Caco-2 (cell line): Measurements from ENCODE around the gene DLG3. TPM values are rescaled to one million over a fixed set of nuclear protein-coding genes. Genes with fewer than 3 reads are reported as not detected.
A peak's percentile ranks its signal among the peaks of the same experiment; 100 is the strongest.

Source experiments
- BruUV-seq: library from RNA; stranded (reverse); fragments of 400-500 nt; replicated peaks from 2 replicates; lab custom pipeline; 2021; lab: Mats Ljungman, UMichigan
- CTCF ChIA-PET: fragments of 300-600 bp; sonication (Branson Sonifier 250); formaldehyde crosslinking; loops from one replicate; lab custom pipeline; 2022; ENCODE audit warnings: antibody characterized with exemption; lab: Charles Lee
- POLR2A ChIA-PET: fragments of 300-600 bp; sonication (Branson Sonifier 250); formaldehyde crosslinking; loops from one replicate; lab custom pipeline; 2022; ENCODE audit warnings: antibody characterized with exemption; lab: Charles Lee
- DNase-seq, 2 experiments: peaks; one replicate each; pipeline versions ENCODE4 v3.0.0 to v3.0.0-alpha.2; 2020 to 2022
- H3K27me3 ChIP-seq: replicated peaks from 2 replicates; pipeline ENCODE4 v1.6.0; 2011; ENCODE audit warnings: low read length; ENCODE audit not compliant: control insufficient read depth, insufficient read depth
- H3K36me3 ChIP-seq: 2 replicates; pipeline ENCODE4 v1.5.1; 2011; ENCODE audit warnings: low read length; ENCODE audit not compliant: control insufficient read depth, insufficient read depth
- H3K4me1 ChIP-seq: fragments of 250-450 bp; sonication (Bioruptor Pico); 2 replicates; pipeline ENCODE4 v1.5.1; 2020; ENCODE audit warnings: mild to moderate bottlenecking
- H3K4me3 ChIP-seq: 2 replicates; pipeline ENCODE4 v1.5.1; 2011; ENCODE audit warnings: low read depth, mild to moderate bottlenecking, control low read depth, low read length
- H3K9me3 ChIP-seq: fragments of 250-450 bp; sonication (Bioruptor Pico); 2 replicates; pipeline ENCODE4 v1.5.1; 2020; ENCODE audit warnings: mild to moderate bottlenecking, moderate library complexity
- H3K27ac Mint-ChIP-seq: one replicate; pipeline ENCODE4 v1.8.0; 2022; ENCODE audit warnings: mixed read lengths; ENCODE audit not compliant: unreplicated experiment
- H3K27me3 Mint-ChIP-seq: one replicate; pipeline ENCODE4 v1.8.0; 2022; ENCODE audit warnings: mixed read lengths; ENCODE audit not compliant: insufficient read depth, unreplicated experiment
- H3K36me3 Mint-ChIP-seq: one replicate; pipeline ENCODE4 v1.8.0; 2022; ENCODE audit warnings: mild to moderate bottlenecking, mixed read lengths; ENCODE audit not compliant: insufficient read depth, unreplicated experiment
- H3K4me1 Mint-ChIP-seq: one replicate; pipeline ENCODE4 v1.8.0; 2022; ENCODE audit warnings: low read depth, mixed read lengths; ENCODE audit not compliant: unreplicated experiment
- H3K4me3 Mint-ChIP-seq: one replicate; pipeline ENCODE4 v1.8.0; 2022; ENCODE audit warnings: mild to moderate bottlenecking, moderate library complexity, mixed read lengths; ENCODE audit not compliant: unreplicated experiment
- H3K9me3 Mint-ChIP-seq: one replicate; pipeline ENCODE4 v1.8.0; 2022; ENCODE audit warnings: mixed read lengths; ENCODE audit not compliant: unreplicated experiment
- CTCF ChIP-seq, 2 experiments: fragments of 200-600 bp in 1 of 2; IDR thresholded peaks; 1 replicate in 1 of 2; 2 replicates in 1 of 2; pipeline versions ENCODE4 v1.5.1 to v1.8.0; 2011 to 2022; ENCODE audit warnings: antibody characterized with exemption in 1 of 2, control low read depth in 1 of 2, inconsistent platforms in 1 of 2, low read depth in 1 of 2, low read length in 1 of 2, mild to moderate bottlenecking in 1 of 2, moderate library complexity in 1 of 2; ENCODE audit not compliant: insufficient read depth in 1 of 2, severe bottlenecking in 1 of 2, unreplicated experiment in 1 of 2
- intact Hi-C: fragments of 100-400 bp; cut with micrococcal nuclease; formaldehyde crosslinking; loops from one replicate; pipeline ENCODE4 v1.10.0; 2022; ENCODE audit not compliant: unreplicated experiment
- total RNA-seq: library from RNA; stranded (reverse); gene quantifications from 2 replicates; pipeline ENCODE4 v1.2.3, GENCODE V29; 2022

DLG3 gene
- total RNA-seq, 1 experiment from 2014 or later: 58.5 TPM

GRCh38 chrX:70454441-70455365 lies 10.1 kb downstream of the DLG3 start:
- H3K27ac Mint-ChIP-seq: peak overlapping the region; percentile 94

DNA sequence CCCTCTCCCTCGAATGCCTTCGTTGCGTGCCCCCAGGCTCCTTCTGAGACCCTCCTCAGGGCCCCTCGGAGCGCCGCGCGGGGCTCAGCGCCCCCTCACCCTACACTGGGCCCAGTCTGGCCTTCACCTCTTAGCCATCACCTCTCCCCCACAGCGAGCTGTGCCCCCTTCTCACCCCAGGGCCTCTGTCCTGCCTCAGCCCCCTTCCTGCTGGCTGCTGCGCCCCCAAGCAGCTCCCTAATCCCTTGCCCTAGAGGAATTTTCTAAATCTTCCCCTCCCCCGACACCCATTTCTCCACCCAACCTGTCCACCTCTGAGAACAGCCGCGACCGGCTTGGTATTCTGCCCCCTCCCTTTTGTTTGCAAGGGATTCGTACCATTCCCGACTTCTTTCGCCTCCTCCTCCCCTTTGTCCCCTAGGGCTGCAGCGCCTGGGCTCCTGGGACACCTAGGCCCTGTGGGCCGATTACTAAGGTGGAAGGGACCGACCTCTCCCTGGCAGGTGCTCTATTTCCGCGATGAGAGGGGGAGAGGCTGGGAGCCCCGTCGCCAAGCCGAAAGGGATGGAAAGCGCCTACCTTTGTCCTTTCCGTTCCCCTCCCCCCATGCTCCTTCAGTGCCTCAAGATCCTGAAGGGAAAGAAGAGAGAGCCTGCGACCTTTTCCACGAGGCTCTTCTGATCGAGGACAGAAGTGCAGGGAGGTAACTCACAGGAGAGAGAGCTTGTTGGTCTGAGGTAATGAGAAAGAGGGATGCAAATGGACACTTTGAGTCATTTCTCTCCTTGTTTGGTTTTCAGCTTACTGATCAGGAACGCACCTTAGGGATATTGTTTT lies 10.9 kb downstream of the DLG3 start:
- POLR2A ChIA-PET: interaction anchor here (0.7 kb wide), 1 partner anchor 106 kb away, joined by 4 read pairs; no protein-coding TSS in a partner anchor
- peak overlapping the region; percentile 94 for H3K27ac Mint-ChIP-seq

More at GRCh38 chrX:70454441-70455365, 10.1 kb downstream of the DLG3 start:
- BruUV-seq: TSS peak; percentile 47
- Mint-ChIP-seq H3K9me3 (no peaks in the 10 kb centered on the region), H3K36me3 (peaks cover 31% of the 10 kb centered on the region), H3K4me1 (peaks cover 6% of the 10 kb centered on the region), H3K4me3 (peak overlapping the region; percentile 97), H3K27me3 (no peaks in the 10 kb centered on the region)
- DNase-seq: peak; percentile 95 to 96
- Histone ChIP-seq H3K4me3 (peak overlapping the region; percentile 86), H3K36me3 (no peaks in the 10 kb centered on the region), H3K9me3 (no peaks in the 10 kb centered on the region), H3K27me3 (no peaks in the 10 kb centered on the region), H3K4me1 (peaks cover 16% of the 10 kb centered on the region; the same call in 1 of the 2 replicates)
- TF ChIP-seq CTCF (IDR thresholded peaks at IDR 0.05; ENCODE audit: insufficient read depth in 1 of 2, low read depth in 1 of 2, low read length in 1 of 2, severe bottlenecking in 1 of 2, unreplicated experiment in 1 of 2): peak; percentile 69 to 92
- ChIA-PET CTCF (interaction anchor here (0.6 to 1.1 kb wide), 3 partner anchors 25 to 99 kb away, joined by 7 to 8 read pairs (median 8); no protein-coding TSS in a partner anchor), POLR2A (interaction anchor here (0.6 to 0.7 kb wide), 2 partner anchors 16 to 105 kb away, joined by 4 read pairs; no protein-coding TSS in a partner anchor)
- intact Hi-C loops: loop anchor here (1.0 to 10.0 kb wide), 5 partner anchors 20 to 215 kb away; no protein-coding TSS in a partner anchor

More for the DNA sequence above, 10.9 kb downstream of the DLG3 start:
- Mint-ChIP-seq H3K9me3 (no peaks in the 10 kb centered on the region), H3K4me3 (peak overlapping the region; percentile 97), H3K27me3 (no peaks in the 10 kb centered on the region), H3K4me1 (peaks cover 6% of the 10 kb centered on the region), H3K36me3 (peaks cover 32% of the 10 kb centered on the region)
- peak; percentile 60 to 66 for DNase-seq
- intact Hi-C loops: loop anchor here (2.0 to 10.0 kb wide), 2 partner anchors 23 to 49 kb away; no protein-coding TSS in a partner anchor
- H3K4me3 ChIP-seq: peak overlapping the region; percentile 86
- H3K9me3 ChIP-seq: no peaks in the 10 kb centered on the region
- H3K36me3 ChIP-seq: no peaks in the 10 kb centered on the region
- CTCF ChIA-PET: interaction anchor here (1.1 to 1.5 kb wide), 2 partner anchors 24 to 99 kb away, joined by 4 to 7 read pairs; no protein-coding TSS in a partner anchor
- no peaks in the 10 kb centered on the region for H3K27me3 ChIP-seq
- no peak for TF ChIP-seq CTCF (IDR thresholded peaks at IDR 0.05; ENCODE audit: insufficient read depth in 1 of 2, low read depth in 1 of 2, low read length in 1 of 2, severe bottlenecking in 1 of 2, unreplicated experiment in 1 of 2)
- peaks cover 16% of the 10 kb centered on the region; the same call in 1 of the 2 replicates for H3K4me1 ChIP-seq
- BruUV-seq: no TSS peak
